K562 (cell line): ENCODE measurements around the gene RC3H2. TPM values are rescaled to one million over a fixed set of nuclear protein-coding genes. Genes with fewer than 3 reads are reported as not detected.

Source experiments
- ATAC-seq: fragments of 200-7000 bp; cut with Tn5 transposase; 3 replicates; pipeline ENCODE4 v1.9.1; 2020; ENCODE audit warnings: moderate library complexity
- BruUV-seq: library from RNA; stranded (reverse); fragments of 400-500 nt; replicated peaks from 2 replicates; lab custom pipeline; 2021; lab: Mats Ljungman, UMichigan
- CTCF ChIA-PET: fragments of 300-600 bp; formaldehyde crosslinking; extraction: SDS; loops from one replicate; lab custom pipeline; 2021; ENCODE audit warnings: low intra/inter-chr PET ratio; lab: Yijun Ruan, JAX
- POLR2A ChIA-PET: fragments of 300-600, 350-650 bp; sonication (Branson Sonifier 250); formaldehyde crosslinking; extraction: SDS; loops from one replicate; lab custom pipeline; 2021; ENCODE audit warnings: antibody characterized with exemption, inconsistent platforms; lab: Yijun Ruan, JAX
- DNase-seq, 4 experiments: peaks; one replicate each; pipeline versions ENCODE4 v3.0.0 to v3.0.0-alpha.2; 2011 to 2018; ENCODE audit warnings: low spot score in 3 of 4, mixed read lengths in 3 of 4; ENCODE audit errors: extremely low read depth in 1 of 4
- FAIRE-seq: peaks from 2 replicates; lab custom pipeline; 2011; peaks lifted over from hg19 to GRCh38; lab: Jason Lieb, UNC
- H2AFZ ChIP-seq: 2 replicates; pipeline ENCODE4 v1.6.0; 2011; ENCODE audit warnings: low read depth, low read length, control low read depth, inconsistent platforms
- H3K27ac ChIP-seq: fragments of 200-600 bp; 3 replicates; pipeline ENCODE4 v1.8.0; 2011; ENCODE audit warnings: low read depth, mild to moderate bottlenecking, control low read depth, inconsistent platforms, low read length, moderate library complexity, mixed read lengths; ENCODE audit errors: extremely low read depth
- H3K27me3 ChIP-seq, 2 experiments: fragments of 300-600 bp in 1 of 2; 2 replicates in 1 of 2; 3 replicates in 1 of 2; pipeline versions ENCODE4 v1.6.0 to v1.8.0; 2011; ENCODE audit warnings: inconsistent platforms in 2 of 2, low read length in 2 of 2, mild to moderate bottlenecking in 1 of 2, mixed read lengths in 1 of 2, moderate library complexity in 1 of 2; ENCODE audit not compliant: control insufficient read depth in 2 of 2, insufficient read depth in 2 of 2
- H3K36me3 ChIP-seq: fragments of 300-600 bp; 3 replicates; pipeline ENCODE4 v1.8.0; 2011; ENCODE audit warnings: mild to moderate bottlenecking, low read length, inconsistent platforms; ENCODE audit not compliant: control insufficient read depth, insufficient read depth
- H3K4me1 ChIP-seq, 2 experiments: fragments of 200-600 bp in 1 of 2; replicated peaks in 1 of 2; 2 replicates in 1 of 2; 3 replicates in 1 of 2; pipeline versions ENCODE4 v1.5.1 to v1.8.0; 2011; ENCODE audit warnings: inconsistent platforms in 2 of 2, low read length in 2 of 2, mild to moderate bottlenecking in 1 of 2, mixed read lengths in 1 of 2, moderate library complexity in 1 of 2; ENCODE audit not compliant: control insufficient read depth in 2 of 2, insufficient read depth in 2 of 2
- H3K4me2 ChIP-seq: 2 replicates; pipeline ENCODE4 v1.6.1; 2011; ENCODE audit warnings: low read length, control low read depth, inconsistent platforms, mixed read lengths; ENCODE audit not compliant: insufficient read depth
- H3K4me3 ChIP-seq: fragments of 200-600 bp; sonication (generic), shearing (Covaris generic); 2 replicates; pipeline ENCODE4 v1.5.1; 2016; ENCODE audit warnings: control low read depth, inconsistent platforms
- H3K79me2 ChIP-seq: fragments of 200-600 bp; 3 replicates; pipeline ENCODE4 v1.8.0; 2011; ENCODE audit warnings: low read length, inconsistent platforms; ENCODE audit not compliant: control insufficient read depth, insufficient read depth
- H3K9ac ChIP-seq, 2 experiments: 2 replicates each; pipeline versions ENCODE4 v1.6.0 to v1.6.1; 2011; ENCODE audit warnings: low read depth in 2 of 2, low read length in 2 of 2, control low read depth in 1 of 2, inconsistent platforms in 1 of 2, mild to moderate bottlenecking in 1 of 2, mixed read lengths in 1 of 2; ENCODE audit not compliant: insufficient read depth in 1 of 2
- H3K9me1 ChIP-seq: one replicate; pipeline ENCODE4 v1.6.0; 2011; ENCODE audit warnings: inconsistent platforms, mild to moderate bottlenecking, low read length, moderate library complexity; ENCODE audit not compliant: control insufficient read depth, insufficient read depth
- H3K9me3 ChIP-seq: replicated peaks from 2 replicates; pipeline ENCODE4 v1.5.1; 2011; ENCODE audit warnings: low read depth, low read length, inconsistent platforms; ENCODE audit not compliant: control insufficient read depth, insufficient read depth
- H4K20me1 ChIP-seq: replicated peaks from 2 replicates; pipeline ENCODE4 v1.6.1; 2011; ENCODE audit warnings: low read length, inconsistent platforms, mixed read lengths; ENCODE audit not compliant: control insufficient read depth, insufficient read depth
- EWSR1 ChIP-seq: fragments of 450-650 bp; IDR thresholded peaks from 2 replicates; pipeline ENCODE4 v1.6.1; 2018; ENCODE audit warnings: borderline replicate concordance, mild to moderate bottlenecking, low read depth, moderate library complexity; ENCODE audit not compliant: partially characterized antibody
- L3MBTL2 ChIP-seq: fragments of 450-650 bp; IDR thresholded peaks from 2 replicates; pipeline ENCODE4 v1.6.1; 2016; ENCODE audit warnings: mild to moderate bottlenecking, moderate library complexity
- MAFK ChIP-seq: IDR thresholded peaks from 2 replicates; pipeline ENCODE4 v1.6.1; 2011; ENCODE audit warnings: low read length, improper control_type of control experiment
- POLR3A ChIP-seq: IDR thresholded peaks from 2 replicates; pipeline ENCODE4 v1.6.1; 2011; ENCODE audit warnings: borderline replicate concordance, mild to moderate bottlenecking, moderate library complexity; ENCODE audit not compliant: insufficient read length, insufficient read depth; ENCODE audit errors: extremely low read depth
- RBBP5 ChIP-seq: fragments of 200-600 bp; sonication (generic); IDR thresholded peaks from 2 replicates; pipeline ENCODE4 v1.6.1; 2012; ENCODE audit warnings: borderline replicate concordance, mild to moderate bottlenecking, low read length, control low read depth, inconsistent platforms; ENCODE audit not compliant: insufficient read depth, poor library complexity, severe bottlenecking
- ZNF79 ChIP-seq: fragments of 250-450 bp; sonication (Bioruptor Pico); IDR thresholded peaks from 2 replicates; pipeline ENCODE4 v1.4.0; 2020; ENCODE audit warnings: low read depth, mild to moderate bottlenecking, moderate library complexity
- WGBS: fragments of 100-300 bp; shearing (Covaris generic); methylation state at CpG from one replicate; pipeline ENCODE4 v1.1.6; 2016; ENCODE audit warnings: low coverage, mixed read lengths; ENCODE audit not compliant: insufficient coverage; ENCODE audit errors: missing lambda C conversion rate; 5-methylcytosine and 5-hydroxymethylcytosine counted together
- in situ Hi-C: fragments of 300-500 bp; cut with MboI; formaldehyde crosslinking; loops from 4 replicates; pipeline ENCODE4 v1.15.0; 2018; ENCODE audit warnings: inconsistent platforms, mixed read lengths
- intact Hi-C: fragments of 100-400 bp; cut with micrococcal nuclease; formaldehyde crosslinking; loops from 2 replicates; pipeline ENCODE4 v1.14.2; 2022
- polyA plus RNA-seq, 8 experiments: library from polyadenylated mRNA; depleted of rRNA in 4 of 8; stranded (reverse) in 5 of 8; unstranded in 3 of 8; fragments of >200 nt; fragmentation: Nextera tagmentation in 2 of 8; fragmentation: Illumina TruSeq in 1 of 8; extraction: Ambion mirVana in 2 of 8; extraction: Trizol in 1 of 8; gene quantifications; 2 replicates each; pipeline versions ENCODE4 v1.2.1 to v1.2.3, GENCODE V29; 2011 to 2014; ENCODE audit warnings: inconsistent platforms in 1 of 8, missing spikeins in 1 of 8
- total RNA-seq, 7 experiments: library from RNA; depleted of rRNA in 6 of 7; stranded (reverse); fragments of >200 nt in 6 of 7; fragmentation: Illumina TruSeq in 2 of 7; extraction: Trizol in 2 of 7; gene quantifications; 2 replicates each; pipeline versions ENCODE4 v1.2.1 to v1.2.3, GENCODE V29; 2011 to 2021; ENCODE audit warnings: low replicate concordance in 1 of 7
- TF ChIP-seq, protein P1 (sequence below): fragments of 200-800 bp; sonication (Bioruptor generic); IDR thresholded peaks from 2 replicates; pipeline ENCODE4 v1.6.1; 2016; ENCODE audit warnings: missing genetic modification characterization, missing compliant biosample characterization
- TF ChIP-seq, protein P2 (sequence below): conservative IDR thresholded peaks from 2 replicates; pipeline ENCODE4 v1.6.1; 2011; ENCODE audit warnings: low read depth, mild to moderate bottlenecking, low read length; ENCODE audit not compliant: control insufficient read depth
- TF ChIP-seq, protein P3 (sequence below): sonication (generic); formaldehyde crosslinking; IDR thresholded peaks from 2 replicates; pipeline ENCODE4 v1.8.0; 2022; ENCODE audit warnings: missing genetic modification reagents, mild to moderate bottlenecking, borderline replicate concordance
- TF ChIP-seq, protein P4 (sequence below): fragments of 250-450 bp; sonication (Bioruptor Pico); IDR thresholded peaks from 2 replicates; pipeline ENCODE4 v1.4.0; 2020

Gene RC3H2
- total and polyA plus RNA-seq, 9 of the 15 experiments (the other 6 are each of a cell fraction or from before 2014, with no cell fraction given) = 5.6 to 35.4 (median 18.6) TPM

DNA sequence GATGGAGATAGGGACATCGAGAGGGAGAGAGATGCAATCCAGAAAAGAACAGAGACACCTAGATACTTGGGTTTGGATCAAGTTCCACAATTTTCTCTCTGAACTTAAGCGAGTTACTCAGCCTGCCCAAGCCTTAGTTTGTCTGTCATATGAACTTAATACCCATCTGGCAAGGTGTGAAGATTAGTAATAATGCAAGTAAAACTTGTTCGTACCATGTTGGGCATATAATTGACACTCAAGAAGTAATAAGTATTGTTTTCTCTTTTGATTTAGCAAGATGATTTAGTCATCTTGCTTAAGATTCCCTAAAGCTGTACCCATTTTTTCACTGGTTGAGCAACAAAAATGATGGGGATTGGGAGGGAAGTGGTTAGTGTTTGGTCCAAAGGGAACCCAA, 43.2 kb upstream of the RC3H2 start (continued):
- TF ChIP-seq, protein P1, sequence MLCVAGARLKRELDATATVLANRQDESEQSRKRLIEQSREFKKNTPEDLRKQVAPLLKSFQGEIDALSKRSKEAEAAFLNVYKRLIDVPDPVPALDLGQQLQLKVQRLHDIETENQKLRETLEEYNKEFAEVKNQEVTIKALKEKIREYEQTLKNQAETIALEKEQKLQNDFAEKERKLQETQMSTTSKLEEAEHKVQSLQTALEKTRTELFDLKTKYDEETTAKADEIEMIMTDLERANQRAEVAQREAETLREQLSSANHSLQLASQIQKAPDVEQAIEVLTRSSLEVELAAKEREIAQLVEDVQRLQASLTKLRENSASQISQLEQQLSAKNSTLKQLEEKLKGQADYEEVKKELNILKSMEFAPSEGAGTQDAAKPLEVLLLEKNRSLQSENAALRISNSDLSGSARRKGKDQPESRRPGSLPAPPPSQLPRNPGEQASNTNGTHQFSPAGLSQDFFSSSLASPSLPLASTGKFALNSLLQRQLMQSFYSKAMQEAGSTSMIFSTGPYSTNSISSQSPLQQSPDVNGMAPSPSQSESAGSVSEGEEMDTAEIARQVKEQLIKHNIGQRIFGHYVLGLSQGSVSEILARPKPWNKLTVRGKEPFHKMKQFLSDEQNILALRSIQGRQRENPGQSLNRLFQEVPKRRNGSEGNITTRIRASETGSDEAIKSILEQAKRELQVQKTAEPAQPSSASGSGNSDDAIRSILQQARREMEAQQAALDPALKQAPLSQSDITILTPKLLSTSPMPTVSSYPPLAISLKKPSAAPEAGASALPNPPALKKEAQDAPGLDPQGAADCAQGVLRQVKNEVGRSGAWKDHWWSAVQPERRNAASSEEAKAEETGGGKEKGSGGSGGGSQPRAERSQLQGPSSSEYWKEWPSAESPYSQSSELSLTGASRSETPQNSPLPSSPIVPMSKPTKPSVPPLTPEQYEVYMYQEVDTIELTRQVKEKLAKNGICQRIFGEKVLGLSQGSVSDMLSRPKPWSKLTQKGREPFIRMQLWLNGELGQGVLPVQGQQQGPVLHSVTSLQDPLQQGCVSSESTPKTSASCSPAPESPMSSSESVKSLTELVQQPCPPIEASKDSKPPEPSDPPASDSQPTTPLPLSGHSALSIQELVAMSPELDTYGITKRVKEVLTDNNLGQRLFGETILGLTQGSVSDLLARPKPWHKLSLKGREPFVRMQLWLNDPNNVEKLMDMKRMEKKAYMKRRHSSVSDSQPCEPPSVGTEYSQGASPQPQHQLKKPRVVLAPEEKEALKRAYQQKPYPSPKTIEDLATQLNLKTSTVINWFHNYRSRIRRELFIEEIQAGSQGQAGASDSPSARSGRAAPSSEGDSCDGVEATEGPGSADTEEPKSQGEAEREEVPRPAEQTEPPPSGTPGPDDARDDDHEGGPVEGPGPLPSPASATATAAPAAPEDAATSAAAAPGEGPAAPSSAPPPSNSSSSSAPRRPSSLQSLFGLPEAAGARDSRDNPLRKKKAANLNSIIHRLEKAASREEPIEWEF = no peak
- TF ChIP-seq, protein P2, sequence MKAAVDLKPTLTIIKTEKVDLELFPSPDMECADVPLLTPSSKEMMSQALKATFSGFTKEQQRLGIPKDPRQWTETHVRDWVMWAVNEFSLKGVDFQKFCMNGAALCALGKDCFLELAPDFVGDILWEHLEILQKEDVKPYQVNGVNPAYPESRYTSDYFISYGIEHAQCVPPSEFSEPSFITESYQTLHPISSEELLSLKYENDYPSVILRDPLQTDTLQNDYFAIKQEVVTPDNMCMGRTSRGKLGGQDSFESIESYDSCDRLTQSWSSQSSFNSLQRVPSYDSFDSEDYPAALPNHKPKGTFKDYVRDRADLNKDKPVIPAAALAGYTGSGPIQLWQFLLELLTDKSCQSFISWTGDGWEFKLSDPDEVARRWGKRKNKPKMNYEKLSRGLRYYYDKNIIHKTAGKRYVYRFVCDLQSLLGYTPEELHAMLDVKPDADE = no peak
- TF ChIP-seq, all 486 proteins: peak for 0

DNA sequence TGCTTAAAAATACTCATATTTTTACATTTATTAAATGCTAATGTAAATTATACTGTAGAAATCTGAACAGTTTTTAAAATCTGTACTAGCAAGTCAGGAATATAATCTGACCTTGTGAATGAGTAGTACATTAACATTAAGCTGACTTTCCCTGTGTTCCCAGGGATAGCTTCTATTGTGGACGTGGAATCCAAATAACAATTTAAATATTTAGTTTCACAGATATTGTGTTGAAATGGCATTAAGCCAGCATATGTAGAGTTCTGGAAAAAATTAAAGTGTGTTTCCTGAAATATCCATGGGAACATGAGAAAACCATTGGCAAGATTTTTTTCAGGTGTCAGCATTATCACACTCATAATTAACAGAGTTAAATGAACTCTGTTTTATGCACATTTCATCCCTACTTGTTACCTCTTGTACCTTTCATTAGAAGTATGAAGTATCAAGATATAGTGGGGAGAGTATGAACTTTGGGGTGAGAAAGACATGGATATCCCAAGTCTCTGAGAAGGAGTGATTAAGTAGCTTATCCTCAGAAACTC, 41.4 kb upstream of the RC3H2 start:
- FAIRE-seq = no peak
- Histone ChIP-seq H3K4me1 (peaks cover 8 to 11% of the 10 kb centered on the region in 2 experiments; a peak in 4 of 5 replicates), H4K20me1 (no peaks in the 10 kb centered on the region), H3K9me1 (no peaks in the 10 kb centered on the region), H3K9ac (no peak overlapping the region), H3K4me2 (no peak overlapping the region), H3K36me3 (0 out of 3 replicates have a peak, but pooled peaks cover 3% of the 10 kb centered on the region), H2AFZ (no peak overlapping the region), H3K9me3 (no peaks in the 10 kb centered on the region; the same call in 1 of the 2 replicates), H3K79me2 (peaks cover 74% of the 10 kb centered on the region), H3K27ac (no peak overlapping the region), H3K4me3 (no peak overlapping the region), H3K27me3 (no peaks in the 10 kb centered on the region)
- intact Hi-C loops (no loop called here), in situ Hi-C loops (no loop called here)
- CTCF ChIA-PET = no interaction called here
- WGBS = 86% methylated on average over 1 of the region's 1 CpG
- BruUV-seq = no TSS peak
- no peak for DNase-seq
- POLR2A ChIA-PET = interaction anchor here (0.6 to 1.4 kb wide), 4 partner anchors 8 to 33 kb away, joined by 3 to 4 read pairs (median 3); partner anchors contain the start of genes ZBTB26 and ZBTB6
- no peak for ATAC-seq
- TF ChIP-seq MAFK = peak; percentile 32; the same call in 1 of the 2 replicates
- TF ChIP-seq, protein P3, sequence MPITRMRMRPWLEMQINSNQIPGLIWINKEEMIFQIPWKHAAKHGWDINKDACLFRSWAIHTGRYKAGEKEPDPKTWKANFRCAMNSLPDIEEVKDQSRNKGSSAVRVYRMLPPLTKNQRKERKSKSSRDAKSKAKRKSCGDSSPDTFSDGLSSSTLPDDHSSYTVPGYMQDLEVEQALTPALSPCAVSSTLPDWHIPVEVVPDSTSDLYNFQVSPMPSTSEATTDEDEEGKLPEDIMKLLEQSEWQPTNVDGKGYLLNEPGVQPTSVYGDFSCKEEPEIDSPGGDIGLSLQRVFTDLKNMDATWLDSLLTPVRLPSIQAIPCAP (CRISPR knock-in tag) = no peak
- TF ChIP-seq POLR3A = no peak
- TF ChIP-seq L3MBTL2 = no peak
- TF ChIP-seq EWSR1 = no peak
- no peak for TF ChIP-seq ZNF79 (CRISPR knock-in tag)
- TF ChIP-seq RBBP5 = no peak
- TF ChIP-seq, protein P4, sequence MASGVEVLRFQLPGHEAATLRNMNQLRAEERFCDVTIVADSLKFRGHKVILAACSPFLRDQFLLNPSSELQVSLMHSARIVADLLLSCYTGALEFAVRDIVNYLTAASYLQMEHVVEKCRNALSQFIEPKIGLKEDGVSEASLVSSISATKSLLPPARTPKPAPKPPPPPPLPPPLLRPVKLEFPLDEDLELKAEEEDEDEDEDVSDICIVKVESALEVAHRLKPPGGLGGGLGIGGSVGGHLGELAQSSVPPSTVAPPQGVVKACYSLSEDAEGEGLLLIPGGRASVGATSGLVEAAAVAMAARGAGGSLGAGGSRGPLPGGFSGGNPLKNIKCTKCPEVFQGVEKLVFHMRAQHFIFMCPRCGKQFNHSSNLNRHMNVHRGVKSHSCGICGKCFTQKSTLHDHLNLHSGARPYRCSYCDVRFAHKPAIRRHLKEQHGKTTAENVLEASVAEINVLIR (CRISPR knock-in tag) = no peak
